DND-41 (cell line): ENCODE measurements around the gene MYCBP2.

ENCODE experiments used
- ATAC-seq: fragments of 200-7000 bp; cut with Tn5 transposase; 3 replicates; pipeline ENCODE4 v1.9.1; 2021; ENCODE audit warnings: low read depth; ENCODE audit not compliant: insufficient read depth
- DNase-seq: peaks from one replicate; pipeline ENCODE4 v3.0.0-alpha.2; 2020
- H2AFZ ChIP-seq: 2 replicates; pipeline ENCODE4 v1.6.0; 2012; ENCODE audit warnings: low read depth, low read length
- H3K27ac ChIP-seq: 2 replicates; pipeline ENCODE4 v1.5.1; 2012; ENCODE audit warnings: low read length, inconsistent platforms
- H3K27me3 ChIP-seq: fragments of 200-600 bp; sonication (generic); 2 replicates; pipeline ENCODE4 v1.6.0; 2012; ENCODE audit warnings: low read length, mild to moderate bottlenecking, inconsistent platforms; ENCODE audit not compliant: insufficient read depth, poor library complexity
- H3K36me3 ChIP-seq: 2 replicates; pipeline ENCODE4 v1.5.1; 2012; ENCODE audit warnings: low read length, inconsistent platforms; ENCODE audit not compliant: insufficient read depth
- H3K4me1 ChIP-seq: 2 replicates; pipeline ENCODE4 v1.5.1; 2012; ENCODE audit warnings: mild to moderate bottlenecking, low read length; ENCODE audit not compliant: insufficient read depth
- H3K4me2 ChIP-seq: 2 replicates; pipeline ENCODE4 v1.6.0; 2012; ENCODE audit warnings: mild to moderate bottlenecking, moderate library complexity, low read length, inconsistent platforms; ENCODE audit not compliant: insufficient read depth
- H3K4me3 ChIP-seq, 2 experiments: fragments of 200-600 bp in 1 of 2; shearing (Covaris generic) in 1 of 2; 2 replicates each; pipeline ENCODE4 v1.5.1; 2012 to 2016; ENCODE audit warnings: inconsistent platforms in 2 of 2, low read length in 2 of 2, mild to moderate bottlenecking in 2 of 2, low read depth in 1 of 2, moderate library complexity in 1 of 2
- H3K79me2 ChIP-seq: 2 replicates; pipeline ENCODE4 v1.6.0; 2012; ENCODE audit warnings: low read length, inconsistent platforms; ENCODE audit not compliant: insufficient read depth
- H3K9ac ChIP-seq: 2 replicates; pipeline ENCODE4 v1.6.0; 2012; ENCODE audit warnings: low read depth, mild to moderate bottlenecking, inconsistent platforms, low read length, moderate library complexity
- H3K9me3 ChIP-seq: 2 replicates; pipeline ENCODE4 v1.5.1; 2012; ENCODE audit warnings: low read length, moderate library complexity, mild to moderate bottlenecking, inconsistent platforms; ENCODE audit not compliant: insufficient read depth, severe bottlenecking
- H4K20me1 ChIP-seq: 2 replicates; pipeline ENCODE4 v1.6.0; 2012; ENCODE audit warnings: low read length; ENCODE audit not compliant: insufficient read depth
- EZH2 ChIP-seq: IDR thresholded peaks from 3 replicates; pipeline ENCODE4 v1.6.1; 2012; ENCODE audit warnings: borderline replicate concordance, low read depth, mild to moderate bottlenecking, moderate library complexity, low read length, inconsistent platforms; ENCODE audit not compliant: severe bottlenecking
- TF ChIP-seq, protein P1 (sequence below): IDR thresholded peaks from 2 replicates; pipeline ENCODE4 v1.5.1; 2012; ENCODE audit warnings: borderline replicate concordance, low read length, moderate library complexity, mild to moderate bottlenecking; ENCODE audit not compliant: poor library complexity, severe bottlenecking; ENCODE audit errors: extremely low read depth

MYCBP2 gene

DNA sequence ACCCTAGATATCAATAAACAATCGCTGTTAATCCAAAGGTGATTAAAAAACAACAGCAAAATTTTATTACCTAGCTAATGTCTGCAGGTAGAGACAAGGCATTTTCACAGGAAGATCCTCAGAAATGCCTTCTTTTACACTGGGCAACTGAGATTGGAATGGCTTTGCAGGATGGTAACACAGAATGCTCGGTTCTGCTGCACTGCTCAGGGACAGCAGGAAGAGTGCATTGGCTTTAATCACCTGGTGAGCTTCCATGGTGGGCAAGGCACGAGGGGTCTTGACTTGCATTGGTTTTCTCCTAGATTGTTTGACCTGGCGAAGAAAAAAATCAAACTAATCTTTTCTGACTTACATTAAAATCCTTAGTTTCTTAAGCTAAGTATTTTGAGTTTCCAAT, 231.6 kb downstream of the MYCBP2 start:
- no peak for TF ChIP-seq EZH2
- TF ChIP-seq, protein P1, sequence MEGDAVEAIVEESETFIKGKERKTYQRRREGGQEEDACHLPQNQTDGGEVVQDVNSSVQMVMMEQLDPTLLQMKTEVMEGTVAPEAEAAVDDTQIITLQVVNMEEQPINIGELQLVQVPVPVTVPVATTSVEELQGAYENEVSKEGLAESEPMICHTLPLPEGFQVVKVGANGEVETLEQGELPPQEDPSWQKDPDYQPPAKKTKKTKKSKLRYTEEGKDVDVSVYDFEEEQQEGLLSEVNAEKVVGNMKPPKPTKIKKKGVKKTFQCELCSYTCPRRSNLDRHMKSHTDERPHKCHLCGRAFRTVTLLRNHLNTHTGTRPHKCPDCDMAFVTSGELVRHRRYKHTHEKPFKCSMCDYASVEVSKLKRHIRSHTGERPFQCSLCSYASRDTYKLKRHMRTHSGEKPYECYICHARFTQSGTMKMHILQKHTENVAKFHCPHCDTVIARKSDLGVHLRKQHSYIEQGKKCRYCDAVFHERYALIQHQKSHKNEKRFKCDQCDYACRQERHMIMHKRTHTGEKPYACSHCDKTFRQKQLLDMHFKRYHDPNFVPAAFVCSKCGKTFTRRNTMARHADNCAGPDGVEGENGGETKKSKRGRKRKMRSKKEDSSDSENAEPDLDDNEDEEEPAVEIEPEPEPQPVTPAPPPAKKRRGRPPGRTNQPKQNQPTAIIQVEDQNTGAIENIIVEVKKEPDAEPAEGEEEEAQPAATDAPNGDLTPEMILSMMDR: no peak
- Histone ChIP-seq H3K79me2 (no peaks in the 10 kb centered on the region), H3K36me3 (peaks cover 74% of the 10 kb centered on the region), H3K4me3 (no peak overlapping the region), H3K9ac (no peak overlapping the region), H3K4me2 (no peak overlapping the region), H4K20me1 (no peaks in the 10 kb centered on the region), H3K27ac (no peak overlapping the region), H2AFZ (no peak overlapping the region), H3K9me3 (no peaks in the 10 kb centered on the region), H3K27me3 (no peaks in the 10 kb centered on the region), H3K4me1 (no peaks in the 10 kb centered on the region)
- ATAC-seq (no peak), DNase-seq (no peak)

DNA sequence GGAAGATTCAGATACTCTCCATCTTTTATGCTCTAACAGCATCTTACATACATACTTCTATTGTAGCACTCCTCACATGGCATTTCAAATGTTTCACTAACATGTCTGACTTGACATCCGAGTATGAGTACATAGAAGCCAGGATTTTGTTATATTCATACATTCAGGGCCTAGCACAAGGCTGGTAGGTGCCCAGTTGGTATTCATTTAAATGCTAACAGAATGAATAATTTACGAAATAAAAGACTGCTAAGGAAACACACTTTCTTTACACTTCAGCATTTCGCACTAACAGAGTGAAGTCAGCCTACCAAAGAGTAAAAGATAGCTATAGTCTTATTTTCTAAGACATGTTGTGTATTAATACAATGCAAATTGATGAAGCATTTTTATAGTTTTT, 232.1 kb downstream of the MYCBP2 start:
- H3K36me3 ChIP-seq: peaks cover 75% of the 10 kb centered on the region
- H3K9ac ChIP-seq: no peak overlapping the region
- no peaks in the 10 kb centered on the region for H3K4me1 ChIP-seq
- no peak overlapping the region for H2AFZ ChIP-seq
- DNase-seq (no peak), ATAC-seq (no peak)
- no peaks in the 10 kb centered on the region for H3K9me3 ChIP-seq
- H3K4me3 ChIP-seq: no peak overlapping the region
- no peak overlapping the region for H3K27ac ChIP-seq
- no peaks in the 10 kb centered on the region for H3K27me3 ChIP-seq
- H4K20me1 ChIP-seq: no peaks in the 10 kb centered on the region
- H3K79me2 ChIP-seq: no peaks in the 10 kb centered on the region
- TF ChIP-seq EZH2: no peak
- TF ChIP-seq, protein P1: no peak
- H3K4me2 ChIP-seq: no peak overlapping the region

DNA sequence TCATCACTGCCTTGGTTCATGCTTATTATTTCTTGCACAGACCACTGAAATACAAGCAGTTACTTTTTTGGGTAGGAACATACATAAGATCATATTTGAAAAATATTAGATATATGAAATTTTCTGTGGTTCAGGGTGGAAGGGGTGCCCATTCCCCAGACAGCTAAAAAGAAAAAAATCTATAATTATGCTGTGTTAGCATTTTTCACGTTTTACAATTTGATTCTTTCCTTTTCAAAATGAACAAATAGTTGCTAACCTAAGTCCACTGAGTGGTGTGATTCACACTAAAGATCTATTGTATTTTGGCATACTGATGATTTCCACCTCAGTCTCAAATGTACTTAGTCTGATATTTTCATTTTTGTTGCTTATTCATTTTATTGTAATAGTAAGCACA, 233.2 kb downstream of the MYCBP2 start:
- no peak overlapping the region for H3K9ac ChIP-seq
- peaks cover 68% of the 10 kb centered on the region for H3K36me3 ChIP-seq
- DNase-seq (no peak), ATAC-seq (no peak)
- H3K4me3 ChIP-seq: no peak overlapping the region
- TF ChIP-seq, protein P1: no peak
- no peak for TF ChIP-seq EZH2
- no peaks in the 10 kb centered on the region for H4K20me1 ChIP-seq
- no peaks in the 10 kb centered on the region for H3K4me1 ChIP-seq
- no peaks in the 10 kb centered on the region for H3K9me3 ChIP-seq
- no peaks in the 10 kb centered on the region for H3K27me3 ChIP-seq
- no peaks in the 10 kb centered on the region for H3K79me2 ChIP-seq
- no peak overlapping the region for H3K27ac ChIP-seq
- no peak overlapping the region for H3K4me2 ChIP-seq
- H2AFZ ChIP-seq: no peak overlapping the region

DNA sequence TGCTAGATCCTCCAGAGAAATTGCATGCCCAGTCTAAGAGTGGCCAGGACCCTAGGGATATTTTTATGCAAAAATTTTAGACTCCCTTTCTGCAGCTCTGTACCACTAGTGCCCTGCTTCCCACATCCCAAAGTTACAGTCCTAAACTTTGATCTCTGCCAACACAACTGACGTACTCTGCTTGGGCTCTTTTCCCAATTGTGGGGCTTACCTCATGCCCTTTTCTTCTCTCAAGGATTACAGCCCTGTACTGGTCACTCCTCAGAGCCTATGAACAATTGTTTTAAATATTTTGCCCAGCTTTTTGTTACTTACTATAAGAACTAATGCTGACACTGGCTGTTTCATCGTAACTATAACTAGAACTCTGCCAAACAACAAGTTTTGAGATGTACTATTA, 242.1 kb downstream of the MYCBP2 start:
- Histone ChIP-seq H3K4me2 (no peak overlapping the region), H3K79me2 (no peaks in the 10 kb centered on the region), H3K4me1 (no peaks in the 10 kb centered on the region), H3K27ac (no peak overlapping the region), H3K9me3 (no peaks in the 10 kb centered on the region), H3K4me3 (no peak overlapping the region), H3K36me3 (peaks cover 81% of the 10 kb centered on the region), H3K9ac (no peak overlapping the region), H2AFZ (no peak overlapping the region), H3K27me3 (no peaks in the 10 kb centered on the region), H4K20me1 (no peaks in the 10 kb centered on the region)
- no peak for ATAC-seq
- no peak for TF ChIP-seq EZH2
- TF ChIP-seq, protein P1: no peak
- no peak for DNase-seq
